CD8-positive, alpha-beta memory T cell (primary cell): ENCODE data around the gene INPP5J. TPM values are rescaled to one million over a fixed set of nuclear protein-coding genes. Genes with fewer than 3 reads are reported as not detected.

ENCODE experiments used
- CTCF ChIA-PET: fragments of 350-600 bp; sonication (Branson Sonifier 250); formaldehyde crosslinking; loops from one replicate; lab custom pipeline; 2021; ENCODE audit warnings: antibody characterized with exemption; lab: Charles Lee
- POLR2A ChIA-PET: fragments of 350-600 bp; sonication (Branson Sonifier 250); formaldehyde crosslinking; loops from one replicate; lab custom pipeline; 2021; ENCODE audit warnings: antibody characterized with exemption; lab: Charles Lee
- DNase-seq, 5 donors: peaks; one replicate each; pipeline versions ENCODE4 v3.0.0 to v3.0.0-alpha.2; 2020 to 2022; ENCODE audit warnings: mixed read lengths in 1 of 5
- H3K27ac ChIP-seq: one replicate; pipeline ENCODE4 v1.7.0; 2013; ENCODE audit warnings: low read depth, mild to moderate bottlenecking, low read length, moderate library complexity
- H3K27me3 ChIP-seq: 2 replicates; pipeline ENCODE4 v1.7.0; 2013; ENCODE audit warnings: low read length, mild to moderate bottlenecking; ENCODE audit not compliant: insufficient read depth, poor library complexity, severe bottlenecking
- H3K36me3 ChIP-seq: 2 replicates; pipeline ENCODE4 v1.7.0; 2013; ENCODE audit warnings: mild to moderate bottlenecking, low read length, moderate library complexity; ENCODE audit not compliant: insufficient read depth
- H3K4me1 ChIP-seq: 2 replicates; pipeline ENCODE4 v1.7.0; 2013; ENCODE audit warnings: mild to moderate bottlenecking, low read length, moderate library complexity; ENCODE audit not compliant: insufficient read depth
- H3K4me3 ChIP-seq: 2 replicates; pipeline ENCODE4 v1.7.0; 2013; ENCODE audit warnings: mild to moderate bottlenecking, low read length
- H3K9me3 ChIP-seq: 2 replicates; pipeline ENCODE4 v1.7.0; 2013; ENCODE audit warnings: mild to moderate bottlenecking, low read length
- H3K27ac Mint-ChIP-seq, 8 donors: one replicate each; pipeline ENCODE4 v1.8.0; 2020 to 2021; ENCODE audit warnings: mixed read lengths in 8 of 8, mild to moderate bottlenecking in 6 of 8, inconsistent platforms in 3 of 8, moderate library complexity in 3 of 8
- H3K27me3 Mint-ChIP-seq, 2 donors: one replicate each; pipeline ENCODE4 v1.8.0; 2020 to 2021; ENCODE audit warnings: mixed read lengths in 2 of 2, mild to moderate bottlenecking in 1 of 2, moderate library complexity in 1 of 2
- H3K36me3 Mint-ChIP-seq, 3 donors: one replicate each; pipeline ENCODE4 v1.8.0; 2020 to 2021; ENCODE audit warnings: mixed read lengths in 3 of 3, inconsistent platforms in 1 of 3, mild to moderate bottlenecking in 1 of 3
- H3K4me1 Mint-ChIP-seq, 3 donors: one replicate each; pipeline ENCODE4 v1.8.0; 2020 to 2021; ENCODE audit warnings: mixed read lengths in 3 of 3, inconsistent platforms in 1 of 3, mild to moderate bottlenecking in 1 of 3
- H3K4me3 Mint-ChIP-seq, 7 donors: one replicate each; pipeline ENCODE4 v1.8.0; 2020 to 2021; ENCODE audit warnings: mixed read lengths in 7 of 7, mild to moderate bottlenecking in 6 of 7, moderate library complexity in 4 of 7, inconsistent platforms in 2 of 7
- H3K9me3 Mint-ChIP-seq, 5 donors: one replicate each; pipeline ENCODE4 v1.8.0; 2020 to 2022; ENCODE audit warnings: mixed read lengths in 5 of 5, mild to moderate bottlenecking in 3 of 5, moderate library complexity in 2 of 5, inconsistent platforms in 1 of 5
- polyA plus RNA-seq: library from polyadenylated mRNA; unstranded; fragments of 300-500 nt; fragmentation: Illumina TruSeq; gene quantifications from one replicate; pipeline ENCODE4 v1.2.3, GENCODE V29; 2021
- total RNA-seq, 2 experiments: library from RNA; stranded (reverse); gene quantifications; one replicate each; pipeline ENCODE4 v1.2.3, GENCODE V29; 2021

The INPP5J gene
- total and polyA plus RNA-seq, 3 experiments from 2014 or later, result 0.22 TPM; not detected in 2

GRCh38 chr22:31080164-31080847 is 42.5 kb upstream of the INPP5J start:
- Histone ChIP-seq H3K4me3 (peak overlapping the region; percentile 60), H3K36me3 (no peaks in the 10 kb centered on the region), H3K27ac (no peak overlapping the region), H3K4me1 (peaks cover 38% of the 10 kb centered on the region), H3K27me3 (no peaks in the 10 kb centered on the region), H3K9me3 (no peaks in the 10 kb centered on the region)
- H3K4me3 Mint-ChIP-seq, result peak overlapping the region; percentile 82 to 93 (median 88)
- no peaks in the 10 kb centered on the region for H3K36me3 Mint-ChIP-seq
- peak overlapping the region in 5 of 8 donors; percentile 46 to 96 (median 80) for H3K27ac Mint-ChIP-seq
- peaks cover 0 to 2% (median 0%) of the 10 kb centered on the region in 5 donors for H3K9me3 Mint-ChIP-seq
- peaks cover 29 to 41% (median 31%) of the 10 kb centered on the region in 3 donors for H3K4me1 Mint-ChIP-seq
- CTCF ChIA-PET, result interaction anchor here (1.0 to 1.3 kb wide), 3 partner anchors 150 to 446 kb away, joined by 3 read pairs; no protein-coding TSS in a partner anchor
- POLR2A ChIA-PET, result interaction anchor here (0.8 to 1.0 kb wide), 2 partner anchors 27 to 446 kb away, joined by 3 read pairs; partner anchors contain the start of gene SELENOM
- no peaks in the 10 kb centered on the region for H3K27me3 Mint-ChIP-seq
- DNase-seq, result no peak

GRCh38 chr22:31080848-31081649 is 41.7 kb upstream of the INPP5J start, which contains the start of gene SMTN:
Gene SMTN, plus strand, starts transcription at chr22:31081318. Its CDS starts 1,941 bp downstream, at chr22:31083259.
- H3K36me3 ChIP-seq, result no peaks in the 10 kb centered on the region
- Mint-ChIP-seq H3K27me3 (no peaks in the 10 kb centered on the region), H3K4me3 (peak within 1 kb of the TSS; percentile 82 to 93 (median 88)), H3K9me3 (peaks cover 0 to 2% (median 0%) of the 10 kb centered on the region in 5 donors), H3K27ac (peak within 1 kb of the TSS in 6 of 8 donors; percentile 46 to 96 (median 73)), H3K36me3 (no peaks in the 10 kb centered on the region), H3K4me1 (peaks cover 29 to 42% (median 31%) of the 10 kb centered on the region in 3 donors)
- CTCF ChIA-PET, result interaction anchor here (1.0 kb wide), 2 partner anchors 150 to 193 kb away, joined by 3 read pairs; no protein-coding TSS in a partner anchor
- H3K27me3 ChIP-seq, result no peaks in the 10 kb centered on the region
- peaks cover 38% of the 10 kb centered on the region for H3K4me1 ChIP-seq
- H3K9me3 ChIP-seq, result no peaks in the 10 kb centered on the region
- POLR2A ChIA-PET, result interaction anchor here (0.8 to 1.0 kb wide), 2 partner anchors 27 to 446 kb away, joined by 3 read pairs; partner anchors contain the start of gene SELENOM
- peak within 1 kb of the TSS; percentile 31 for H3K27ac ChIP-seq
- H3K4me3 ChIP-seq, result peak within 1 kb of the TSS; percentile 60
- DNase-seq, result peak; percentile 84 to 90 (median 88)

GRCh38 chr22:31081963-31082605 is 40.7 kb upstream of the INPP5J start:
- H3K36me3 Mint-ChIP-seq, result no peaks in the 10 kb centered on the region
- H3K9me3 ChIP-seq, result no peaks in the 10 kb centered on the region
- H3K27me3 ChIP-seq, result no peaks in the 10 kb centered on the region
- H3K27ac ChIP-seq, result no peak overlapping the region
- H3K27me3 Mint-ChIP-seq, result no peaks in the 10 kb centered on the region
- H3K4me1 Mint-ChIP-seq, result peaks cover 29 to 42% (median 31%) of the 10 kb centered on the region in 3 donors
- peaks cover 0 to 2% (median 0%) of the 10 kb centered on the region in 5 donors for H3K9me3 Mint-ChIP-seq
- H3K36me3 ChIP-seq, result no peaks in the 10 kb centered on the region
- H3K4me3 Mint-ChIP-seq, result peak overlapping the region; percentile 82 to 93 (median 88)
- H3K4me1 ChIP-seq, result peaks cover 38% of the 10 kb centered on the region
- ChIA-PET CTCF (interaction anchor here (0.8 to 1.7 kb wide), 2 partner anchors 26 to 447 kb away, joined by 3 to 5 read pairs; partner anchors contain the start of gene SELENOM), POLR2A (no interaction called here)
- peak overlapping the region; percentile 60 for H3K4me3 ChIP-seq
- H3K27ac Mint-ChIP-seq, result peak overlapping the region in 1 of 8 donors; percentile 81
- DNase-seq, result no peak

GRCh38 chr22:31082606-31083376 is 40.0 kb upstream of the INPP5J start:
- H3K4me1 Mint-ChIP-seq, result peaks cover 29 to 42% (median 31%) of the 10 kb centered on the region in 3 donors
- Histone ChIP-seq H3K27me3 (no peaks in the 10 kb centered on the region), H3K4me3 (no peak overlapping the region), H3K9me3 (no peaks in the 10 kb centered on the region), H3K4me1 (peaks cover 38% of the 10 kb centered on the region), H3K36me3 (no peaks in the 10 kb centered on the region), H3K27ac (no peak overlapping the region)
- H3K27ac Mint-ChIP-seq, result peak overlapping the region in 2 of 8 donors; percentile 81 to 84
- POLR2A ChIA-PET, result no interaction called here
- H3K4me3 Mint-ChIP-seq, result peak overlapping the region; percentile 47 to 93 (median 89)
- DNase-seq, result peak in 3 of 5 donors; percentile 25 to 58 (median 52)
- H3K9me3 Mint-ChIP-seq, result peaks cover 0 to 2% (median 0%) of the 10 kb centered on the region in 5 donors
- CTCF ChIA-PET, result interaction anchor here (1.1 to 1.7 kb wide), 3 partner anchors 24 to 448 kb away, joined by 3 to 5 read pairs (median 3); partner anchors contain the start of genes DUSP18 and SELENOM
- H3K27me3 Mint-ChIP-seq, result no peaks in the 10 kb centered on the region
- no peaks in the 10 kb centered on the region for H3K36me3 Mint-ChIP-seq

GRCh38 chr22:31083377-31083768 is 39.4 kb upstream of the INPP5J start:
- ChIA-PET CTCF (interaction anchor here (1.1 to 2.2 kb wide), 4 partner anchors 23 to 449 kb away, joined by 3 to 10 read pairs (median 4); partner anchors contain the start of genes DUSP18 and SELENOM), POLR2A (interaction anchor here (1.9 kb wide), 1 partner anchor 24 kb away, joined by 7 read pairs; the partner anchor contains the start of gene SELENOM)
- H3K4me3 Mint-ChIP-seq, result peak overlapping the region in 6 of 7 donors; percentile 83 to 92 (median 87)
- no peaks in the 10 kb centered on the region for H3K36me3 Mint-ChIP-seq
- H3K4me1 Mint-ChIP-seq, result peaks cover 29 to 42% (median 31%) of the 10 kb centered on the region in 3 donors
- DNase-seq, result no peak
- no peak overlapping the region for H3K27ac ChIP-seq
- no peaks in the 10 kb centered on the region for H3K27me3 ChIP-seq
- no peaks in the 10 kb centered on the region for H3K9me3 ChIP-seq
- no peak overlapping the region for H3K4me3 ChIP-seq
- H3K36me3 ChIP-seq, result no peaks in the 10 kb centered on the region
- H3K9me3 Mint-ChIP-seq, result peaks cover 0 to 2% (median 0%) of the 10 kb centered on the region in 5 donors
- H3K4me1 ChIP-seq, result peaks cover 38% of the 10 kb centered on the region
- H3K27me3 Mint-ChIP-seq, result no peaks in the 10 kb centered on the region
- peak overlapping the region in 1 of 8 donors; percentile 23 for H3K27ac Mint-ChIP-seq

- H3K27me3 Mint-ChIP-seq, result no peaks in the 10 kb centered on the region
- peaks cover 38% of the 10 kb centered on the region for H3K4me1 ChIP-seq
- no peaks in the 10 kb centered on the region for H3K36me3 ChIP-seq
- H3K36me3 Mint-ChIP-seq, result no peaks in the 10 kb centered on the region
- peak overlapping the region; percentile 83 to 92 (median 86) for H3K4me3 Mint-ChIP-seq
- peak overlapping the region; percentile 8 to 84 (median 74) for H3K27ac Mint-ChIP-seq
- H3K4me3 ChIP-seq, result peak overlapping the region; percentile 69
- peak overlapping the region; percentile 68 for H3K27ac ChIP-seq
- CTCF ChIA-PET, result interaction anchor here (0.6 to 2.3 kb wide), 31 partner anchors 9 to 451 kb away, joined by 3 to 14 read pairs (median 4); partner anchors contain the start of genes DUSP18, LIMK2, MORC2 and SELENOM
- no peak for DNase-seq
- H3K9me3 Mint-ChIP-seq, result peaks cover 0 to 2% (median 0%) of the 10 kb centered on the region in 5 donors
- peaks cover 29 to 42% (median 31%) of the 10 kb centered on the region in 3 donors for H3K4me1 Mint-ChIP-seq
- H3K9me3 ChIP-seq, result no peaks in the 10 kb centered on the region
- no peaks in the 10 kb centered on the region for H3K27me3 ChIP-seq
- POLR2A ChIA-PET, result interaction anchor here (1.0 to 1.9 kb wide), 5 partner anchors 23 to 449 kb away, joined by 3 to 11 read pairs (median 4); partner anchors contain the start of genes MORC2, PIK3IP1, SELENOM and SLC35E4
These were observed 38.6 kb upstream of the INPP5J start for GRCh38 chr22:31083923-31084810.
